Vagina (tissue), 2 donors: ENCODE results near the gene NXPH2. TPM values are rescaled to one million over a fixed set of nuclear protein-coding genes. Genes with fewer than 3 reads are reported as not detected.

Source experiments
- DNase-seq, 2 donors: peaks; one replicate each; pipeline ENCODE4 v3.0.0-alpha.2; 2017; ENCODE audit errors: extremely low spot score in 2 of 2
- H3K27ac ChIP-seq: fragments of 200-600 bp; sonication (generic); one replicate; pipeline ENCODE4 v1.5.1; 2019
- H3K27me3 ChIP-seq: fragments of 200-600 bp; sonication (generic); one replicate; pipeline ENCODE4 v1.5.1; 2019
- H3K36me3 ChIP-seq, 2 donors: fragments of 200-600 bp; sonication (generic); one replicate each; pipeline ENCODE4 v1.5.1; 2017 to 2019
- H3K4me1 ChIP-seq: fragments of 200-600 bp; sonication (generic); one replicate; pipeline ENCODE4 v1.5.1; 2019
- H3K4me3 ChIP-seq, 2 donors: fragments of 200-600 bp; sonication (generic); 1 replicate in 1 of 2; 2 replicates in 1 of 2; pipeline ENCODE4 v1.5.1; 2016 to 2019
- H3K9me3 ChIP-seq: fragments of 200-600 bp; sonication (generic); one replicate; pipeline ENCODE4 v1.5.1; 2019
- CTCF ChIP-seq, 3 experiments: fragments of 450-650 bp in 2 of 3; fragments of 200-600 bp in 1 of 3; sonication (generic) in 1 of 3; IDR thresholded peaks; one replicate each; pipeline ENCODE4 v1.5.1; 2017 to 2019; ENCODE audit warnings: antibody characterized with exemption in 3 of 3, mild to moderate bottlenecking in 2 of 3, moderate library complexity in 2 of 3
- POLR2A ChIP-seq, 2 donors: fragments of 450-650 bp; IDR thresholded peaks; one replicate each; pipeline ENCODE4 v1.6.1; 2017; ENCODE audit warnings: antibody characterized with exemption in 2 of 2, mild to moderate bottlenecking in 2 of 2, moderate library complexity in 2 of 2
- POLR2AphosphoS5 ChIP-seq, 2 donors: sonication (generic); formaldehyde crosslinking; IDR thresholded peaks; one replicate each; pipeline ENCODE4 v1.9.0; 2017; ENCODE audit warnings: antibody characterized with exemption in 2 of 2, mild to moderate bottlenecking in 2 of 2, low read depth in 1 of 2; ENCODE audit not compliant: insufficient read depth in 1 of 2
- intact Hi-C: fragments of 100-400 bp; cut with DNase I; formaldehyde crosslinking; loops from one replicate; pipeline ENCODE4 v1.15.1; 2023
- total RNA-seq: library from RNA; depleted of rRNA; stranded (reverse); fragments of >200 nt; gene quantifications from one replicate; pipeline ENCODE4 v1.2.3, GENCODE V29; 2016

The NXPH2 gene
- total RNA-seq, 1 donor from 2014 or later, result not detected

GRCh38 chr2:138708682-138709241 is 71.4 kb downstream of the NXPH2 start:
- no peaks in the 10 kb centered on the region for H3K9me3 ChIP-seq
- peaks cover 6% of the 10 kb centered on the region for H3K4me1 ChIP-seq
- H3K4me3 ChIP-seq, result no peak overlapping the region
- no peak for DNase-seq
- intact Hi-C loops, result no loop called here
- H3K27me3 ChIP-seq, result no peaks in the 10 kb centered on the region
- H3K36me3 ChIP-seq, result no peaks in the 10 kb centered on the region
- TF ChIP-seq CTCF (IDR thresholded peaks at IDR 0.05) (no peak), POLR2AphosphoS5 (IDR thresholded peaks at IDR 0.05; ENCODE audit: insufficient read depth in 1 of 2, low read depth in 1 of 2) (no peak), POLR2A (IDR thresholded peaks at IDR 0.05) (no peak)
- H3K27ac ChIP-seq, result no peak overlapping the region

- Histone ChIP-seq H3K4me1 (peaks cover 6% of the 10 kb centered on the region), H3K27ac (no peak overlapping the region), H3K9me3 (no peaks in the 10 kb centered on the region), H3K27me3 (no peaks in the 10 kb centered on the region), H3K36me3 (no peaks in the 10 kb centered on the region), H3K4me3 (no peak overlapping the region)
- intact Hi-C loops, result no loop called here
- TF ChIP-seq CTCF (IDR thresholded peaks at IDR 0.05), result no peak
- no peak for TF ChIP-seq POLR2A (IDR thresholded peaks at IDR 0.05)
- no peak for TF ChIP-seq POLR2AphosphoS5 (IDR thresholded peaks at IDR 0.05; ENCODE audit: insufficient read depth in 1 of 2, low read depth in 1 of 2)
- no peak for DNase-seq
These were observed 72.7 kb downstream of the NXPH2 start for GRCh38 chr2:138707392-138708074.

GRCh38 chr2:138703242-138703641 is 76.9 kb downstream of the NXPH2 start:
- TF ChIP-seq CTCF (IDR thresholded peaks at IDR 0.05), result no peak
- no peak for TF ChIP-seq POLR2AphosphoS5 (IDR thresholded peaks at IDR 0.05; ENCODE audit: insufficient read depth in 1 of 2, low read depth in 1 of 2)
- no peak for TF ChIP-seq POLR2A (IDR thresholded peaks at IDR 0.05)
- Histone ChIP-seq H3K36me3 (no peaks in the 10 kb centered on the region), H3K9me3 (no peaks in the 10 kb centered on the region), H3K4me3 (no peak overlapping the region), H3K4me1 (no peaks in the 10 kb centered on the region), H3K27me3 (no peaks in the 10 kb centered on the region), H3K27ac (no peak overlapping the region)
- DNase-seq, result no peak
- intact Hi-C loops, result no loop called here

- DNase-seq, result no peak
- intact Hi-C loops, result no loop called here
- no peaks in the 10 kb centered on the region for H3K4me1 ChIP-seq
- no peaks in the 10 kb centered on the region for H3K36me3 ChIP-seq
- no peaks in the 10 kb centered on the region for H3K27me3 ChIP-seq
- no peak overlapping the region for H3K4me3 ChIP-seq
- no peak overlapping the region for H3K27ac ChIP-seq
- H3K9me3 ChIP-seq, result no peaks in the 10 kb centered on the region
- TF ChIP-seq POLR2A (IDR thresholded peaks at IDR 0.05) (no peak), CTCF (IDR thresholded peaks at IDR 0.05) (no peak), POLR2AphosphoS5 (IDR thresholded peaks at IDR 0.05; ENCODE audit: insufficient read depth in 1 of 2, low read depth in 1 of 2) (no peak)
These were observed 79.5 kb downstream of the NXPH2 start for GRCh38 chr2:138700716-138701115.

- Histone ChIP-seq H3K36me3 (no peaks in the 10 kb centered on the region), H3K9me3 (no peaks in the 10 kb centered on the region), H3K27ac (no peak overlapping the region), H3K4me1 (no peaks in the 10 kb centered on the region), H3K4me3 (no peak overlapping the region), H3K27me3 (no peaks in the 10 kb centered on the region)
- TF ChIP-seq POLR2A (IDR thresholded peaks at IDR 0.05) (no peak), CTCF (IDR thresholded peaks at IDR 0.05) (no peak), POLR2AphosphoS5 (IDR thresholded peaks at IDR 0.05; ENCODE audit: insufficient read depth in 1 of 2, low read depth in 1 of 2) (no peak)
- intact Hi-C loops, result no loop called here
- no peak for DNase-seq
These were observed 80.8 kb downstream of the NXPH2 start for GRCh38 chr2:138699421-138699820.
